SKM-1 treated with dmso at 0.1 percent for 144 hours (cell line): ENCODE results near the gene CC2D2A.

Experiments
- DNase-seq: peaks from one replicate; lab custom pipeline; 2025; ENCODE audit not compliant: unreplicated experiment; lab: John Stamatoyannopoulos, UW

CC2D2A gene

GRCh38 chr4:15469402-15470127 lies at the start of gene CC2D2A:
Gene CC2D2A, plus strand, starts transcription at chr4:15469882. Its CDS starts 6,051 bp downstream, at chr4:15475933.
- no peak for DNase-seq

GRCh38 chr4:15420642-15421041 lies 49.0 kb upstream of the CC2D2A start:
- no peak for DNase-seq

GRCh38 chr4:15423285-15423711 lies 46.4 kb upstream of the CC2D2A start:
- no peak for DNase-seq

- no peak for DNase-seq
Observed at GRCh38 chr4:15425520-15425919, 44.2 kb upstream of the CC2D2A start.

- no peak for DNase-seq
Observed at GRCh38 chr4:15427161-15427560, 42.5 kb upstream of the CC2D2A start.

- no peak for DNase-seq
Observed at GRCh38 chr4:15427701-15428100, 42.0 kb upstream of the CC2D2A start, which contains the start of gene C1QTNF7. Gene C1QTNF7, plus strand, starts transcription at chr4:15428033. Its CDS starts 7,711 bp downstream, at chr4:15435744.

GRCh38 chr4:15428611-15429010 lies 41.1 kb upstream of the CC2D2A start:
- DNase-seq: no peak

- no peak for DNase-seq
Observed at GRCh38 chr4:15434091-15434490, 35.6 kb upstream of the CC2D2A start.

- no peak for DNase-seq
Observed at GRCh38 chr4:15434676-15435075, 35.0 kb upstream of the CC2D2A start.

- DNase-seq: no peak
Observed at GRCh38 chr4:15436513-15436912, 33.2 kb upstream of the CC2D2A start.

- DNase-seq: no peak
Observed at GRCh38 chr4:15438939-15439524, 30.6 kb upstream of the CC2D2A start.

- DNase-seq: no peak
Observed at GRCh38 chr4:15443371-15444160, 26.1 kb upstream of the CC2D2A start.

GRCh38 chr4:15444276-15444675 lies 25.4 kb upstream of the CC2D2A start:
- no peak for DNase-seq

- DNase-seq: no peak
Observed at GRCh38 chr4:15444879-15445547, 24.7 kb upstream of the CC2D2A start.

GRCh38 chr4:15451181-15451865 lies 18.4 kb upstream of the CC2D2A start:
- peak; percentile 60 for DNase-seq

GRCh38 chr4:15451866-15452765 lies 17.6 kb upstream of the CC2D2A start:
- no peak for DNase-seq

- no peak for DNase-seq
Observed at GRCh38 chr4:15455290-15455689, 14.4 kb upstream of the CC2D2A start.

- peak; percentile 75 for DNase-seq
Observed at GRCh38 chr4:15457406-15458201, 12.1 kb upstream of the CC2D2A start.

- no peak for DNase-seq
Observed at GRCh38 chr4:15458616-15459015, 11.1 kb upstream of the CC2D2A start.
